SK-N-SH treated with all-trans-retinoic acid at 6 μM for 48 hours (cell line): ENCODE results near the gene TGFBR3.

Experiments used
- ARNTL ChIP-seq: fragments of 450-650 bp; formaldehyde crosslinking; IDR thresholded peaks from 2 replicates; pipeline ENCODE4 v1.5.0; 2020; ENCODE audit warnings: low read depth, mild to moderate bottlenecking, moderate library complexity, borderline replicate concordance
- RARB ChIP-seq: fragments of 250-450 bp; sonication (Bioruptor Pico); IDR thresholded peaks from 2 replicates; pipeline ENCODE4 v1.8.0; 2021; ENCODE audit warnings: mild to moderate bottlenecking, moderate library complexity

DNA sequence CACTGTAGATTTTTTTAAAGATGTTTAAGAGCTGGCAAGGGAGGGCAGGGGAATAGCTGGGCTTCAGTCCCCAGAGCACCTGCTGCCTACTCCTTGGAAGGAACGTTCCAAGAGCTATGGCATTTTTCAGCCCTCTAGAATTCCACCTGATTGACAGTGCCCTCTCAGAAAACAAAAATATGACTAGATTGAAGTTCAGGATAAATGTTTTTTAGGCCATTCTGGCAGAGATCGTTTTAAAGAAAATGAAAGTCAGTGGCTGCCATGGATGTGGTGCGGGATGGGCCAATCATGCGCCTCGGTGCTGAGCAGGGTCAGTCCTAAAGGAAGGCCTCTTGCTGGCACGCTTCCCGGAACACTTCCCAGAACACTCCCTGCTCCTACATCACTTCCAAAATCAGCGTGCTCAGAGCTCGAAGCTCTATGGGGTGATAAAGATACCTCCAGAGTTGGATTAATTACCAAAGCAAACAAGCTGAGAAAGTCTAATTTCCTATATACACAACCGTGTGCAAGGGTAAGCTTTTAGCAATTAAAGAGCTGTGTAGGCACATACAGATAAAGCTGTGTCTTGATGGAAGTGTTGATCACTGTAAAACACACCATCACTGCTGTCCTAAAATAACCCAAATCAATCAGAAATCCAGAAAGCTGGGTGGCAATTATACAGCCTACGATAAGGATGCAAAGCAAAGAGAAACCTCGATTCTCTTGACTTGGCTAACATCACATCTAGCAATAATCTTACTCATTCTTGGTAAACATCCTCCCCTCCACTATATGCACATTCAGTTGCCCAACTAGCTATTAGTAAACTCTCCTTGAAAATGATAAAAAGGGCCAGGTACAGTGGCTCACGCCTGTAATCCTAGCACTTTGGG is 34.6 kb downstream of the TGFBR3 start:
- TF ChIP-seq ARNTL (CRISPR knock-in tag) (no peak), RARB (no peak)
